ENCODE results near the gene WSB1.

WSB1 gene

GRCh38 chr17:27339198-27339835 lies 45.4 kb downstream of the WSB1 start:
- DNase-seq (ENCODE audit: low spot score), result no peak

GRCh38 chr17:27339836-27340550 lies 46.1 kb downstream of the WSB1 start:
- DNase-seq (ENCODE audit: low spot score), result no peak

GRCh38 chr17:27340575-27340974 lies 46.7 kb downstream of the WSB1 start:
- no peak for DNase-seq (ENCODE audit: low spot score)

GRCh38 chr17:27341041-27341471 lies 47.1 kb downstream of the WSB1 start:
- DNase-seq (ENCODE audit: low spot score), result no peak

GRCh38 chr17:27342059-27342458 lies 48.1 kb downstream of the WSB1 start:
- no peak for DNase-seq (ENCODE audit: low spot score)

- no peak for DNase-seq (ENCODE audit: low spot score)
Observed at GRCh38 chr17:27343294-27343693, 49.4 kb downstream of the WSB1 start.

GRCh38 chr17:27343977-27344607 lies 50.2 kb downstream of the WSB1 start:
- no peak for DNase-seq (ENCODE audit: low spot score)

GRCh38 chr17:27345141-27345904 lies 51.4 kb downstream of the WSB1 start:
- DNase-seq (ENCODE audit: low spot score), result peak; percentile 79

GRCh38 chr17:27346228-27346899 lies 52.5 kb downstream of the WSB1 start:
- no peak for DNase-seq (ENCODE audit: low spot score)

GRCh38 chr17:27348196-27348595 lies 54.3 kb downstream of the WSB1 start:
- no peak for DNase-seq (ENCODE audit: low spot score)

GRCh38 chr17:27349540-27350021 lies 55.7 kb downstream of the WSB1 start:
- no peak for DNase-seq (ENCODE audit: low spot score)

GRCh38 chr17:27351759-27352158 lies 57.8 kb downstream of the WSB1 start:
- no peak for DNase-seq (ENCODE audit: low spot score)

GRCh38 chr17:27352448-27353032 lies 58.6 kb downstream of the WSB1 start:
- no peak for DNase-seq (ENCODE audit: low spot score)

- DNase-seq (ENCODE audit: low spot score), result no peak
Observed at GRCh38 chr17:27353033-27353460, 59.1 kb downstream of the WSB1 start.

GRCh38 chr17:27353461-27354050 lies 59.6 kb downstream of the WSB1 start:
- peak; percentile 89 for DNase-seq (ENCODE audit: low spot score)

GRCh38 chr17:27354051-27354490 lies 60.2 kb downstream of the WSB1 start:
- no peak for DNase-seq (ENCODE audit: low spot score)

GRCh38 chr17:27354491-27355081 lies 60.7 kb downstream of the WSB1 start:
- no peak for DNase-seq (ENCODE audit: low spot score)

GRCh38 chr17:27355419-27355818 lies 61.5 kb downstream of the WSB1 start:
- DNase-seq (ENCODE audit: low spot score), result no peak

- no peak for DNase-seq (ENCODE audit: low spot score)
Observed at GRCh38 chr17:27356091-27356705, 62.3 kb downstream of the WSB1 start.

- DNase-seq (ENCODE audit: low spot score), result no peak
Observed at GRCh38 chr17:27357236-27357635, 63.3 kb downstream of the WSB1 start.

Measured in putamen (tissue), 1 donor.